Erythroblast (primary cell): ENCODE data around the gene KANSL2.

Experiments used
- GATA1 ChIP-seq: IDR thresholded peaks from 2 replicates; pipeline ENCODE4 v1.6.1; 2011; ENCODE audit warnings: low read depth, mild to moderate bottlenecking, control low read depth, low read length, moderate library complexity
- POLR2A ChIP-seq: IDR thresholded peaks from 2 replicates; pipeline ENCODE4 v1.6.1; 2011; ENCODE audit warnings: mild to moderate bottlenecking, low read length

DNA sequence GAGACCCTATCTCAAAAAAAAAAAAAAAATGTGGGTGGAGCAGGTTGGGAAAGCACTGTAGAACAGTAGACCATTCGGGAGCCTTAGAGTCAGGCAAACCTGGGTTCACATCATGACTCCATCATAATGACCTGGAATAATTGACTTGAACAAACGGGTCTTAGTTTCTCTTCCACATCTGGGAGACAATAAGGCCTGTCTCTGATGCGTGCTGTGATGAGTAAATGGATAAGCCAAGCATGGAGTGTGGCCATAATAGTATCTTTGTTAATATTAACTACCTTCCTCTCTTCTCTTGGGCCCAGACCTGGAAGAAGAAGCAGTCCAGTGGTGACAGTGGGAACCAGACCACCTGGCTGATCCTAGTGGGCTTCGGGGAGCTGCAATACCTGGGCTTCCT, 54.5 kb downstream of the KANSL2 start:
- no peak for TF ChIP-seq POLR2A
- no peak for TF ChIP-seq GATA1
